ENCODE data around the gene CLDN17. TPM values are rescaled to one million over a fixed set of nuclear protein-coding genes. Genes with fewer than 3 reads are reported as not detected.

The CLDN17 gene, protein sequence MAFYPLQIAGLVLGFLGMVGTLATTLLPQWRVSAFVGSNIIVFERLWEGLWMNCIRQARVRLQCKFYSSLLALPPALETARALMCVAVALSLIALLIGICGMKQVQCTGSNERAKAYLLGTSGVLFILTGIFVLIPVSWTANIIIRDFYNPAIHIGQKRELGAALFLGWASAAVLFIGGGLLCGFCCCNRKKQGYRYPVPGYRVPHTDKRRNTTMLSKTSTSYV
- not detected for total RNA-seq

GRCh38 chr21:30166705-30167104 is at the start of gene CLDN17:
Gene CLDN17 (minus strand): TSS chr21:30166805. CDS start chr21:30166617, 188 bp downstream.
- no peaks in the 10 kb centered on the region for H3K4me1 Mint-ChIP-seq
- no peaks in the 10 kb centered on the region for H3K27me3 Mint-ChIP-seq
- no peaks in the 10 kb centered on the region for H3K36me3 Mint-ChIP-seq
- DNase-seq, result no peak
- H3K27ac Mint-ChIP-seq, result no peak within 1 kb of the TSS
- H3K4me3 Mint-ChIP-seq, result no peak within 1 kb of the TSS
- no peaks in the 10 kb centered on the region for H3K9me3 Mint-ChIP-seq

GRCh38 chr21:30216041-30216723 is 49.6 kb upstream of the CLDN17 start, which contains the start of gene CLDN8:
Gene CLDN8 (minus strand): TSS chr21:30216097. CDS start chr21:30215925, 172 bp downstream.
- Mint-ChIP-seq H3K36me3 (no peaks in the 10 kb centered on the region), H3K4me1 (no peaks in the 10 kb centered on the region), H3K27me3 (peaks cover 6% of the 10 kb centered on the region), H3K9me3 (no peaks in the 10 kb centered on the region), H3K4me3 (no peak within 1 kb of the TSS), H3K27ac (no peak within 1 kb of the TSS)
- DNase-seq, result no peak

GRCh38 chr21:30211071-30211470 is 44.5 kb upstream of the CLDN17 start:
- H3K27me3 Mint-ChIP-seq, result peaks cover 6% of the 10 kb centered on the region
- H3K9me3 Mint-ChIP-seq, result no peaks in the 10 kb centered on the region
- H3K27ac Mint-ChIP-seq, result no peak overlapping the region
- H3K4me1 Mint-ChIP-seq, result no peaks in the 10 kb centered on the region
- H3K36me3 Mint-ChIP-seq, result no peaks in the 10 kb centered on the region
- no peak overlapping the region for H3K4me3 Mint-ChIP-seq
- no peak for DNase-seq

DNA sequence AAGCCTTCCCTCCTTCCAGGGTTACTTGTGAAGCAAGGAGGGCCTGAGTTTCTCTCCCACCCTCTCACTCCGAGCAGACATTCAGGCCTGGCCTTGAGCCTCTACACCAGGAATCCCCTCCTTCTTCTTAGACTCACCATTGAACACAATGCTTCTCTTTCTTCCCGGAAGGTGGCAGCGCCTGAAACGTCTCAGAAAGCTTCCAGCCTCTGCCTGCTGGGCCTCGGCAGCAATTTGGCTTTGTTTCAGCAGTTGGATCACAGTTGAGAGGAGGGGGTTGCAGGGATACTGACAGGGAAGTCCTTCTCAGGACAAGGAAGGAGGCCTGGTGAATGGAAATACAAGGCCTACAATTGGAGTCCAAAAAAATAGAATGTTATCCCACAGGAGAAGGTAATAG is 43.0 kb upstream of the CLDN17 start:
- no peaks in the 10 kb centered on the region for H3K36me3 Mint-ChIP-seq
- H3K4me3 Mint-ChIP-seq, result no peak overlapping the region
- no peak for DNase-seq
- H3K9me3 Mint-ChIP-seq, result no peaks in the 10 kb centered on the region
- peaks cover 6% of the 10 kb centered on the region for H3K27me3 Mint-ChIP-seq
- no peaks in the 10 kb centered on the region for H3K4me1 Mint-ChIP-seq
- H3K27ac Mint-ChIP-seq, result no peak overlapping the region

DNA sequence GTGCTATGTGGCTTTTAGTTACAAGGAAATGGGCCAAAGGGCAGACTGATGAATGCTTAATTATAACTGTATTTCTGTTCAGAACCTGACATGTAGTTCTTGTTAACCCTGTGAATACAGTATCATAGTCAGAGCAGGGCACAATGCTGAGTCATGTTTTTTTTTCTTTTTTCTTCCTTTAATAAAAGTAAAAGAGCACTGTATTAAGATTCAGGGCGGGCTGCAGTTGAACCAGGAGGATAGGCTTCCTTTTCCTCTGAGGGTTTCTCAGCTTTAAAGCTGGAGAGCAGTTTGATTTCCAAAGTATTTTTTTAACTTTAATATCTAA is 40.6 kb upstream of the CLDN17 start:
- no peak overlapping the region for H3K27ac Mint-ChIP-seq
- no peak overlapping the region for H3K4me3 Mint-ChIP-seq
- H3K27me3 Mint-ChIP-seq, result no peaks in the 10 kb centered on the region
- no peaks in the 10 kb centered on the region for H3K36me3 Mint-ChIP-seq
- H3K4me1 Mint-ChIP-seq, result no peaks in the 10 kb centered on the region
- no peak for DNase-seq
- no peaks in the 10 kb centered on the region for H3K9me3 Mint-ChIP-seq

GRCh38 chr21:30206551-30207251 is 40.1 kb upstream of the CLDN17 start:
- no peak overlapping the region for H3K27ac Mint-ChIP-seq
- no peaks in the 10 kb centered on the region for H3K27me3 Mint-ChIP-seq
- no peaks in the 10 kb centered on the region for H3K9me3 Mint-ChIP-seq
- no peak overlapping the region for H3K4me3 Mint-ChIP-seq
- H3K4me1 Mint-ChIP-seq, result no peaks in the 10 kb centered on the region
- no peaks in the 10 kb centered on the region for H3K36me3 Mint-ChIP-seq
- no peak for DNase-seq

GRCh38 chr21:30200000-30200399 is 33.4 kb upstream of the CLDN17 start:
- no peak for DNase-seq
- Mint-ChIP-seq H3K9me3 (peaks cover 2% of the 10 kb centered on the region), H3K4me1 (no peaks in the 10 kb centered on the region), H3K36me3 (no peaks in the 10 kb centered on the region), H3K27me3 (peaks cover 3% of the 10 kb centered on the region), H3K4me3 (no peak overlapping the region), H3K27ac (no peak overlapping the region)

DNA sequence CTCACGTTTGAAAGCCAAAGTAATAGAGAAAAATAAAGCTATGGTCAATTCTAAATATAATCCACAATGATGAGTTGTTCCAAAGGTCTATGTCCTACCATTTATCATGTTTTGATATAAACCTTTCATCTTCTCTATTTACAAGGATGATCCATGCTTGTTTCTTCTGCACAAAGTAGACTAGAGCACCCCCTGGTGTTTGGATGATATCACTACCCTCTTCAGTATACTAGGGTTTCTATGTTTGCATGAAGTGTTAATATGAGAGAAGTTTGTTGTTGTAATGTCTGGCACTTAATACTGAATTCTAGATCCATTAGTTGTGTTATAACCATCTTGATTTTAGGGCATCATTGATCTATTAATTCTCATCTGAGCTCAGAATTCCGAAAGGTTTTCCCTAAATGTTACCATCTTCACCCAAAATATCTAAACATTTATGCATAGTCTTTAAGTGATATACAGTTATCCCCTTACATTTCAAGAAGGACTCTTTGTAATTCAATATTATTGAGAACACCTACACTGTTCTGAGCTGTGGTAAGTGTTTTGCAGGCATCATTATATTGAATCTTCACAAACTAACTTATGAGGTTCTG is 28.2 kb upstream of the CLDN17 start:
- Mint-ChIP-seq H3K27ac (no peak overlapping the region), H3K9me3 (no peaks in the 10 kb centered on the region), H3K4me1 (no peaks in the 10 kb centered on the region)

GRCh38 chr21:30193201-30193600 is 26.6 kb upstream of the CLDN17 start:
- Mint-ChIP-seq H3K27me3 (peaks cover 3% of the 10 kb centered on the region), H3K36me3 (no peaks in the 10 kb centered on the region), H3K4me3 (no peak overlapping the region), H3K9me3 (no peaks in the 10 kb centered on the region), H3K4me1 (no peaks in the 10 kb centered on the region), H3K27ac (no peak overlapping the region)
- DNase-seq, result no peak

More for the DNA sequence above, 28.2 kb upstream of the CLDN17 start:
- Mint-ChIP-seq H3K36me3 (no peaks in the 10 kb centered on the region), H3K4me3 (no peak overlapping the region), H3K27me3 (peaks cover 3% of the 10 kb centered on the region)
- no peak for DNase-seq

DNA sequence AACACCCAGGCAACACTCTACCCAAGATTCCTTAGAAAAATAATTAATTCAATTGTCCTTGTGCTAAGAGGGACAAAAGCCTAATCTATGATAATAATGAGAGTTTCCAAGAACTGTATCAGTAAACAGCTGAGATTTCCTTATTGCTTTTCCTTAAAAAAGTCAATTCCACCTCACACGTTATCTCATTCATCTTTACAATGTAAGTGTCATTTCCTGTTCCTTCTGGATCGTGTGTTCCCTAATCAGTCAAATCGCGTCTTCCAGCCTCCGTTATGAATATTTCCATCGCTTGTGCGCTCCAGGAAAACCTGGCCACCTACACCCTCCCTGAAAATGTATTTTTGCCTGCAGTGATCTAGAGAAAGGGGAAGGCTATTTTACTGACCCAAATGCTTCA is 23.9 kb upstream of the CLDN17 start:
- Mint-ChIP-seq H3K9me3 (no peaks in the 10 kb centered on the region), H3K27me3 (no peaks in the 10 kb centered on the region), H3K27ac (no peak overlapping the region), H3K36me3 (no peaks in the 10 kb centered on the region), H3K4me1 (no peaks in the 10 kb centered on the region), H3K4me3 (no peak overlapping the region)
- no peak for DNase-seq

DNA sequence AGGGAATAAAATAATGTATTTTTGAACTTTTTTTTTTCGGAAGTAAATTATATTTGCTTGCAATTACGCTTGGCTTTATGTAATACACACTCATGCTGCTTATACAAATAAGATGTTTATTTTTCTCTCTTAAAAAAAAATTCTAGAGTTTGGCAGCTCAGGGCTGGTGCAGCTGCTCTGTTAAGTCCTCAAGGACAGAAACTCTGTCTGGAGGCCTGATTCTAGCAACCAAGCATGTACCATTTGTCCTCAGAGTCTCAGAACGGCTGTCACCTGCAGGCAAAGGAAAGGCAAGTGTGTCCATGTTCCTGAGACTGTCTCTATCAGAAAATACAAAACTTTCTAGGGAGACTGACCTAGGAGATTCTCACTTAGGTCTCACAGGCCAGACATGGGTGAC is 23.2 kb upstream of the CLDN17 start:
- Mint-ChIP-seq H3K9me3 (no peaks in the 10 kb centered on the region), H3K4me1 (no peaks in the 10 kb centered on the region), H3K27me3 (no peaks in the 10 kb centered on the region), H3K27ac (no peak overlapping the region), H3K36me3 (no peaks in the 10 kb centered on the region), H3K4me3 (no peak overlapping the region)
- no peak for DNase-seq

DNA sequence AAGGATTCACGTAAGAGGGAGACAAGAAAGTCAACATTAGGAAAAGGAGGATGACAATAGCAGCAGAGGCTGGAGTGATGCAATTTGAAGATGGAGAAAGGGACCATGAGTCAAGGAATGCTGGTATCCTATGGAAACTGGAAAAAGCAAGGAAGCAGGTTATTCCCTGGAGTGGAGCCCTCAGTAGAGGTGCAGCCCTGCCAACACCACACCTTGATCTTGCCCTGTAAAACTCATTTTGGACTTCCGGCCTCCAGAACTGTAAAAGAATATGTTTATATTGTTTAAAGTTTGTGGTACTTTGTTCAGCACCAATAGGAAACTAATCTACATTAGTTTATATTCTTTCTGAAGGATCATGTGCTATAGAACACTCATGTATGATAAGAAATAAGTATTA is 19.6 kb upstream of the CLDN17 start:
- no peaks in the 10 kb centered on the region for H3K9me3 Mint-ChIP-seq
- H3K4me1 Mint-ChIP-seq, result no peaks in the 10 kb centered on the region
- H3K27ac Mint-ChIP-seq, result no peak overlapping the region
- no peaks in the 10 kb centered on the region for H3K36me3 Mint-ChIP-seq
- no peaks in the 10 kb centered on the region for H3K27me3 Mint-ChIP-seq
- no peak overlapping the region for H3K4me3 Mint-ChIP-seq
- DNase-seq, result no peak

DNA sequence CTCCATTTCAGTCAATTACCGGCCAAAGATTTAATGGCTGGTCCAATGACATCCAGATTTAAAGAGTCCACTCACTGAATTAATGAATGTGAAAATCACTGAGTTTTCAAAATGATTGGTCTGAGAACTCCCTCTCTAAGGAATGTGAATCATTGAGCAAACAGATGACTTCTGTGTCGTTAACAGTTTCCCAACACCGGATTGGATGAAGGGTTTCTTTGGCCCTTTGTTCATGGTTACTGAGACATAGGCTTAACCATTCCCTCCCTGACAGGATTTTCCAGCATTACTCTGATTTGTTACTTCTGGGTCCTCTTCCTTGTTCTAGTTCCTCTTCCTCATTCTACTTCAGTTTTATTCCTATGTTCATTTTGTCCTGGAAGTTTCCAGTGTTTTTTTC is 1.5 kb upstream of the CLDN17 start:
- Mint-ChIP-seq H3K4me3 (no peak overlapping the region), H3K27ac (no peak overlapping the region), H3K27me3 (no peaks in the 10 kb centered on the region), H3K9me3 (no peaks in the 10 kb centered on the region), H3K36me3 (no peaks in the 10 kb centered on the region), H3K4me1 (no peaks in the 10 kb centered on the region)
- DNase-seq, result no peak

- H3K4me1 Mint-ChIP-seq, result no peaks in the 10 kb centered on the region
- no peak overlapping the region for H3K4me3 Mint-ChIP-seq
- no peaks in the 10 kb centered on the region for H3K27me3 Mint-ChIP-seq
Measured at GRCh38 chr21:30166171-30166570, 434 bp downstream of the CLDN17 start.

DNA sequence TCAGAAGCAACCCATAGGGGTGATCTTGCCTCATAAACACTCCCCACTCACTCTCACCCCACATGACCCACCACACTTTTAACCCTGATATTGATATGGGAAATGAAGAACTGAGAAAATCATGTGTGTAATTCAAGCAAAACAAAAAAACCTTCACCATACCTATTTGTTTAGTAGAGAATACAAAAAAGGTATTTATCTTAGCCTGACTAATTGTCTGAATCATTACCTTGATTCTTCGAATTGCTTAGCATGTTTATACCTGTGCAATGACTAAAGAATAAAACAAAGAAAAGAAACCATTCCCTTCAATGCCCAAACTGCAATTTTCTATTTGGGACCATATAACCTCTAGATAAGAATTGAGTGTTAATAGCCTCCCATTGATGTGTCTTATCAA is 1.8 kb downstream of the CLDN17 start:
- no peak for DNase-seq
- Mint-ChIP-seq H3K36me3 (no peaks in the 10 kb centered on the region), H3K27ac (no peak overlapping the region), H3K4me3 (no peak overlapping the region), H3K9me3 (no peaks in the 10 kb centered on the region), H3K4me1 (no peaks in the 10 kb centered on the region), H3K27me3 (no peaks in the 10 kb centered on the region)

More at GRCh38 chr21:30166171-30166570, 434 bp downstream of the CLDN17 start:
- Mint-ChIP-seq H3K36me3 (no peaks in the 10 kb centered on the region), H3K9me3 (no peaks in the 10 kb centered on the region), H3K27ac (no peak overlapping the region)
- DNase-seq, result no peak

Measured in activated naive CD8-positive, alpha-beta T cell treated with anti-CD3 and anti-CD28 coated beads for 36 hours (primary cell).